Measurements from ENCODE around the gene MAN1A1.

MAN1A1 gene

GRCh38 chr6:119227377-119227776 is 122.2 kb downstream of the MAN1A1 start:
- no peak for DNase-seq

GRCh38 chr6:119226089-119226488 is 123.5 kb downstream of the MAN1A1 start:
- DNase-seq: no peak

- DNase-seq: no peak
These were observed 125.4 kb downstream of the MAN1A1 start for GRCh38 chr6:119224095-119224701.

- no peak for DNase-seq
These were observed 129.1 kb downstream of the MAN1A1 start for GRCh38 chr6:119220452-119220851.

GRCh38 chr6:119218548-119218947 is 131.0 kb downstream of the MAN1A1 start:
- no peak for DNase-seq

- no peak for DNase-seq
These were observed 133.5 kb downstream of the MAN1A1 start for GRCh38 chr6:119215885-119216590.

GRCh38 chr6:119215309-119215708 is 134.3 kb downstream of the MAN1A1 start:
- DNase-seq: no peak

GRCh38 chr6:119210596-119210995 is 139.0 kb downstream of the MAN1A1 start:
- DNase-seq: no peak

GRCh38 chr6:119209452-119210205 is 139.9 kb downstream of the MAN1A1 start:
- DNase-seq: no peak

GRCh38 chr6:119207971-119208725 is 141.4 kb downstream of the MAN1A1 start:
- DNase-seq: peak; percentile 38

GRCh38 chr6:119207327-119207726 is 142.2 kb downstream of the MAN1A1 start:
- DNase-seq: no peak

GRCh38 chr6:119205911-119206618 is 143.5 kb downstream of the MAN1A1 start:
- no peak for DNase-seq

GRCh38 chr6:119204719-119205118 is 144.8 kb downstream of the MAN1A1 start:
- DNase-seq: no peak

- no peak for DNase-seq
These were observed 148.1 kb downstream of the MAN1A1 start for GRCh38 chr6:119201480-119201879.

- no peak for DNase-seq
These were observed 148.9 kb downstream of the MAN1A1 start for GRCh38 chr6:119200512-119201175.

GRCh38 chr6:119197271-119197670 is 152.3 kb downstream of the MAN1A1 start:
- DNase-seq: no peak

- no peak for DNase-seq
These were observed 152.8 kb downstream of the MAN1A1 start for GRCh38 chr6:119196715-119197114.

- no peak for DNase-seq
These were observed 153.7 kb downstream of the MAN1A1 start for GRCh38 chr6:119195848-119196247.

- no peak for DNase-seq
These were observed 154.4 kb downstream of the MAN1A1 start for GRCh38 chr6:119195204-119195603.

- DNase-seq: no peak
These were observed 155.9 kb downstream of the MAN1A1 start for GRCh38 chr6:119193707-119194106.

- DNase-seq: no peak
These were observed 157.4 kb downstream of the MAN1A1 start for GRCh38 chr6:119192200-119192599.

- DNase-seq: no peak
These were observed 159.4 kb downstream of the MAN1A1 start for GRCh38 chr6:119190176-119190575.

Data from right hindlimb (tissue), 1 donor.